Central memory CD8-positive, alpha-beta T cell (primary cell): Measurements from ENCODE around the gene TEX51.

ENCODE experiments used
- ATAC-seq: fragments of 150-1000 bp; cut with Tn5 transposase; replicated peaks from 2 replicates; pipeline ENCODE4 v1.10.0; 2022; ENCODE audit warnings: mild to moderate bottlenecking, moderate FRiP score, moderate number of reproducible peaks; ENCODE audit not compliant: poor library complexity, severe bottlenecking; ENCODE audit errors: extremely low read depth
- DNase-seq, 2 donors: peaks; one replicate each; pipeline ENCODE4 v3.0.0; 2021; ENCODE audit warnings: low spot score in 2 of 2
- H3K27ac Mint-ChIP-seq: one replicate; pipeline ENCODE4 v1.8.0; 2022; ENCODE audit warnings: low read depth, mild to moderate bottlenecking, moderate library complexity, mixed read lengths
- H3K27me3 Mint-ChIP-seq: one replicate; pipeline ENCODE4 v1.8.0; 2022; ENCODE audit warnings: mixed read lengths
- H3K36me3 Mint-ChIP-seq: one replicate; pipeline ENCODE4 v1.8.0; 2022; ENCODE audit warnings: mild to moderate bottlenecking, moderate library complexity, mixed read lengths; ENCODE audit not compliant: insufficient read depth
- H3K4me1 Mint-ChIP-seq: one replicate; pipeline ENCODE4 v1.8.0; 2022; ENCODE audit warnings: mixed read lengths
- H3K4me3 Mint-ChIP-seq: one replicate; pipeline ENCODE4 v1.8.0; 2022; ENCODE audit warnings: mild to moderate bottlenecking, moderate library complexity, mixed read lengths
- H3K9me3 Mint-ChIP-seq: one replicate; pipeline ENCODE4 v1.8.0; 2022; ENCODE audit warnings: mixed read lengths

The TEX51 gene

DNA sequence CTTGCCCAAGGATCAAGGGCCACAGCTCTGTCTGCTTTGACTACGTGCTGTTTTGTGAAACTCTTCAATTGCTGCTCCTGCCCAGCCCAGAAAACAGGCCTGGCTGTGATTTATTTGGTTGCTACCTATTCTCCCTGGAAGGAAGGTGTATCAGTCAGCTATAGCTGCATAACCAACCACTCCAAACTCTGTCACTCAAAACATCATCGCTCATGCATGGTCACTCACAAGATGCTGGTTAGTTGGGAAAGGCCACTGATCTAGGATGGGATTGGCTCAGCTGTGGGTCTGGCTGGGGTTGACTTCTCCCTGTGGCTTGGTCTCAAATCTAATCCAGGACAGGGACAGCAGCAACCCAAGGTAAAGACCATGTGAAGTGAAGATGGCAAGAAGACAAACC lies 14.6 kb downstream of the TEX51 start:
- DNase-seq (no peak), ATAC-seq (no peak)
- H3K36me3 Mint-ChIP-seq, result peaks cover 2% of the 10 kb centered on the region
- peaks cover 51% of the 10 kb centered on the region for H3K27me3 Mint-ChIP-seq
- H3K4me3 Mint-ChIP-seq, result no peak overlapping the region
- H3K9me3 Mint-ChIP-seq, result no peaks in the 10 kb centered on the region
- H3K4me1 Mint-ChIP-seq, result no peaks in the 10 kb centered on the region
- H3K27ac Mint-ChIP-seq, result no peak overlapping the region

DNA sequence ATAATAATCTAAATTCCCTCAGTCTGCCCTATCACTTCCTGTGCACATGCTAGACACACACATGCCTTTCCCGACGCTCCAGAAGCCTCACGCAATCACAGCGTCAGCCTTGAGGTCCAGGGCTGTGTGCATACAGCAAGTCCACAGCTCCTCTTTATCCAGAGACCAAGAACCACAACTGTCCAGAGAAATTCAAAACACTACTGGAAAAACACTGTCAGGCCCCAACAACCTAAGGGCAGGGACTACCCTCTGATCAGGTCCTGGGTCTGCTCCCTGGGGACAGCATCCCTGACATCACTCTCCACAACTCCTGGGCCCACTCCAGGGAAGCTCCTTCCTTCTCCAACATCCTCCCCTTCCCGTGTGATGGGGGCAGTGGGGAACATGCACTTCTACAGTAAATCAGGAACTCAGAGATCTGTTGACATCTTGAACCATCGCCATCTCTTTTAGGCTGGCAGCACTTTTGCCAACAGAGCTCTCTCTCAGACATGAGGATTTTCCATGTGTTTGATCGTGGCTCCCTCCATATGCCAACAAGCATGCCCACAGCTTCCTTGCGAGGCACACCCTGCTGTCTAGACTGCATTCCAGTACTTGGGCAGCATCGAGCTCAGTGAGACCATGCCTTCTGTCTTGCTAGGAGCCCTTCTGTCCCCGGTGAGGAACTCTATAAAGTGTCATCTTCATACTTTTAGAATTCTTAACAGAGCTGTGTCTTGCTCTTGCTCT lies 15.4 kb downstream of the TEX51 start:
- Mint-ChIP-seq H3K27ac (no peak overlapping the region), H3K27me3 (peaks cover 47% of the 10 kb centered on the region), H3K4me3 (no peak overlapping the region), H3K9me3 (no peaks in the 10 kb centered on the region), H3K36me3 (peaks cover 2% of the 10 kb centered on the region), H3K4me1 (no peaks in the 10 kb centered on the region)
- ATAC-seq, result no peak
- DNase-seq, result no peak

DNA sequence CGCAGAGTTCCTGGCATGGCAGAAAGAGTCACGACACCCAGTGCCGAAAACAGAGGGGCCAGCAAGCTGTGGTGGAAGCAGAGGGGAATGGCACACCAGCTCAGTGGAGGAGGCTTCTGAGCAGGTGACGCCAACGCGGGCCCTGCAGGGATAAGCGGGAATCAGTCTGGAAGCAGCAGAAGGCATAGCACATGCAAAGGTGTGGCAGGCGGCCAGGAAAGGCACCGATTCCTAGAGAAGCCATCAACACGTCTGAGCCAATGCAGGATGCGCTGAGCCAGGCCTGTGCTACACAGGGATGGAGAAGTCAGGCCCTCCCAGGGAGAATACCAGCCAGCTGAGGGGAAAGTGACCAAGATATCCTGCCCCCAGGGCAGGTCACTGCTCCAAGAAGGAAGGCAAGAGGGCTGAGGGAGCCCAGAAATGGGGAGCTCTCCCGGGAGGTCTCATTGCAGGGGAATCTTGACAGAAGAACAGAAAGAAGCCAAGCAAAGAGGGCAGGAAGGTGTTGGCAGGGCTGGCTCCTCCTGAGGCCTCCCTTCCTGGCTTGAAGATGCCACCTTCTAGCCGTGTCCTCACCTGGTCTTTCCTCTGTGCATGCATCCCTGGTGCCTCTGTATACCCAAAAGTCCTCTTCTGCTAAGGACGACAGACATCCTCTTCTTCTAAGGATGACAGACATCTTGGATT lies 16.3 kb downstream of the TEX51 start:
- no peak for ATAC-seq
- Mint-ChIP-seq H3K4me3 (no peak overlapping the region), H3K27me3 (peaks cover 38% of the 10 kb centered on the region), H3K4me1 (no peaks in the 10 kb centered on the region), H3K9me3 (no peaks in the 10 kb centered on the region), H3K27ac (no peak overlapping the region), H3K36me3 (peaks cover 2% of the 10 kb centered on the region)
- DNase-seq, result no peak

DNA sequence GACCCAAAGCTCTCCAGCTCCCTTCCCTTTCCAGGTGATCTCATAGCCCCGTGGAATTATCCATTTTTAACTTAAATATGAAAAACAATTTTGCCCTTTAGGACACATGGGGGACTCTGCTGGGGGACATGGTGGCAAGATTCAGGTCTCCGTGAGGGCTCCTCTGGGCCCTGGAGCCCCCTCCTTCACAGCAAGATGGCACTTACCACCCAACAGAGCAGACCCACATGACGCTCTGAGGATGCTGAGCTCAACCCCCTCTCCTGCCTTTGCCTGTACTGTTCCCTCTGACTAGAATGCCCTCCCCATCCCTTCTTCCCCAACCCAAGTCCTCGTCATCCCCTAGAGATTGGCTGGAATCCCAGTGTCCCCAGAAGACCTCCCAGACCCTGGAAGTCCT lies 17.2 kb downstream of the TEX51 start:
- no peaks in the 10 kb centered on the region for H3K9me3 Mint-ChIP-seq
- H3K27me3 Mint-ChIP-seq, result peaks cover 32% of the 10 kb centered on the region
- H3K4me1 Mint-ChIP-seq, result no peaks in the 10 kb centered on the region
- H3K36me3 Mint-ChIP-seq, result peaks cover 2% of the 10 kb centered on the region
- DNase-seq (no peak), ATAC-seq (no peak)
- no peak overlapping the region for H3K4me3 Mint-ChIP-seq
- H3K27ac Mint-ChIP-seq, result no peak overlapping the region

DNA sequence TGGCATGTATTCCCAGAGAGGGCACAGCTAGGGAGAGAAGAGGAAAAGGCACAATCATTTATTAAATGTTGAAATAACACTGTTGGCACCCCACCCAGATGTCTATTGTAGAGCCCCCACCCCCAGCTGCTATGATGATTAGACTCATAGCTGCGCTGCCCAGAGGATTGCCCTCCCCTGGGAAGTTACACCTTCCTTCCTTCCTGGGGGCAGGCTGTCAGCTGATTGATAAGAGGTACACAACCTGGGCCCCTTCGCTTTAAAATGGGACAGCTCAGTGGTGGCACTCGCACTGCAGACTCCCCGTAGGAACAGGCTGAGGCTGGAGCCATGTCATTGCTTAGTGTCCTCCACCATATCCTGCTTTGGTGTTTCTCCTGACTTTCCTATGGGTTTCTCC lies 18.1 kb downstream of the TEX51 start:
- DNase-seq, result no peak
- H3K4me1 Mint-ChIP-seq, result no peaks in the 10 kb centered on the region
- H3K36me3 Mint-ChIP-seq, result peaks cover 2% of the 10 kb centered on the region
- H3K9me3 Mint-ChIP-seq, result no peaks in the 10 kb centered on the region
- ATAC-seq, result no peak
- peaks cover 32% of the 10 kb centered on the region for H3K27me3 Mint-ChIP-seq
- no peak overlapping the region for H3K27ac Mint-ChIP-seq
- no peak overlapping the region for H3K4me3 Mint-ChIP-seq

DNA sequence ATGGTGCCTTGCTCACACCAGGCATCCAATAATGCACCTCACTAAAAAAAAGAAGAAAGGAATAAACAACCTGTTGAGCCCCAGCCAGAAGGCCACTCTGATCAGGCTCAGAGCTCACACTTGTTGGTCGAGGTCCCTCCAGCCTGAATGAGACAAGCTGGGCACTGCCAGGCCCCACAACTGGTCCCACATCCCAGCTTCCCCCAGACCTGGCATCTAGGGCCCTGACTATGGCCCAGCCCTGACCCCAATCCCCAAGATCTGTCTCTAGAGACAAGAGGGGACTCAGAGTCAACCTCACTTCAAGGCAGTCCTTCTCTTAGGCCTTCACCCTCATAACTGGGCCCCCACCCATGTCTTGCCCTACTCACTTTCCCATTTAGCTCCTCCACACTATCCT lies 22.4 kb downstream of the TEX51 start:
- H3K27me3 Mint-ChIP-seq, result peaks cover 27% of the 10 kb centered on the region

DNA sequence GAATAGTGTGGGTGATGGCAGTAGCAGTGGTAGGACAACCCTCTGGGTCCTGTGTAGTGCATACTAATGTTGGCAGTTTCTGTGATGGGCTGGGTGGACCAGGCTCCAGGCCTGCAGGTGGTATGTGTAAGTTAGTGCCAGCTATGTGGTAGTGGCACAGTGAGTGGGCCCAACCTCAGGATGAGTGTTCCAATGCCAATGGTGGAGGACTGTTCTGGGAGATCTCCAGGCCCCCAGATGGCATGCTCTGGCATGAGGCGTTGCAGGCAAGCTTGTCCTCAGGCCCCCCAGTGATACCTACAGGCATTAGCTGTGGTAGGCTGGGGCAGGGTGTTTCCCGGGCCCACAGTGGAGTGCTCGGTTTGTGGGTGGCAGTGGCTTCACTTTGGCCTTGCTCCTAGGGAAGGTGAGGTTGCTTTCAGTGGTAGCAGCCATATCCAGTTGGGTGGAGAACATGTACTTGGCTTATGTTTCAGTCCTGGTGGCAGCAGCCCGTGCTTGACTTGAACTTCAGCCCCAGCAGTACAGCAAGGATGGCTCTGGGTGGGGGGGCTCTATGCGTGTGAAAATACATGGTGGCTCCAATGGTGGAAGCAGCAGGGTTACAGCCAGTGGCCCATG lies 32.4 kb downstream of the TEX51 start:
- H3K36me3 Mint-ChIP-seq, result peaks cover 1% of the 10 kb centered on the region
- H3K27ac Mint-ChIP-seq, result no peak overlapping the region
- peaks cover 7% of the 10 kb centered on the region for H3K9me3 Mint-ChIP-seq
- no peak overlapping the region for H3K4me3 Mint-ChIP-seq
- H3K27me3 Mint-ChIP-seq, result peaks cover 74% of the 10 kb centered on the region
- DNase-seq (no peak), ATAC-seq (no peak)
- H3K4me1 Mint-ChIP-seq, result peaks cover 8% of the 10 kb centered on the region

More for the DNA sequence above, 22.4 kb downstream of the TEX51 start:
- ATAC-seq, result no peak
- no peak for DNase-seq
- Mint-ChIP-seq H3K36me3 (no peaks in the 10 kb centered on the region), H3K4me1 (no peaks in the 10 kb centered on the region), H3K4me3 (no peak overlapping the region), H3K9me3 (no peaks in the 10 kb centered on the region), H3K27ac (no peak overlapping the region)

DNA sequence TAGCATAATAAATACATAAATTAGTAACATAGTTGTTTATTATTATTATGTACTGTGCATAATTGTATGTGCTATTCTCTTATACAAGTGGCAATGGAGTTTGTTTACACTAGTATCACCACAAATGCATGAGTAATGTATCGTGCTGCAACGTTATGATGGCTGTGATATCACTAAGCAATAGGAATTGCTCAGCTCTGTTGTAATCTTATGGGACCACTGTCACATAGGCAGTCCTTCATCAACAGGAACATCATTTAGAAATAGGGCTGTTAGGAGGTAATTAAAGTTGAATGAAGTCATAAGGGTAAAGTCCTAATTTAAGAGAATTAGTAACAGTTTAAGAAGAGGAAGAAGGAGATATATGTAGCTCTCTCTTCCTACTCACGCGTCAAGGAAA lies 33.8 kb downstream of the TEX51 start:
- Mint-ChIP-seq H3K36me3 (peaks cover 1% of the 10 kb centered on the region), H3K27ac (no peak overlapping the region), H3K27me3 (peaks cover 76% of the 10 kb centered on the region), H3K4me1 (peaks cover 11% of the 10 kb centered on the region), H3K9me3 (peaks cover 5% of the 10 kb centered on the region), H3K4me3 (no peak overlapping the region)
- no peak for DNase-seq
- no peak for ATAC-seq

DNA sequence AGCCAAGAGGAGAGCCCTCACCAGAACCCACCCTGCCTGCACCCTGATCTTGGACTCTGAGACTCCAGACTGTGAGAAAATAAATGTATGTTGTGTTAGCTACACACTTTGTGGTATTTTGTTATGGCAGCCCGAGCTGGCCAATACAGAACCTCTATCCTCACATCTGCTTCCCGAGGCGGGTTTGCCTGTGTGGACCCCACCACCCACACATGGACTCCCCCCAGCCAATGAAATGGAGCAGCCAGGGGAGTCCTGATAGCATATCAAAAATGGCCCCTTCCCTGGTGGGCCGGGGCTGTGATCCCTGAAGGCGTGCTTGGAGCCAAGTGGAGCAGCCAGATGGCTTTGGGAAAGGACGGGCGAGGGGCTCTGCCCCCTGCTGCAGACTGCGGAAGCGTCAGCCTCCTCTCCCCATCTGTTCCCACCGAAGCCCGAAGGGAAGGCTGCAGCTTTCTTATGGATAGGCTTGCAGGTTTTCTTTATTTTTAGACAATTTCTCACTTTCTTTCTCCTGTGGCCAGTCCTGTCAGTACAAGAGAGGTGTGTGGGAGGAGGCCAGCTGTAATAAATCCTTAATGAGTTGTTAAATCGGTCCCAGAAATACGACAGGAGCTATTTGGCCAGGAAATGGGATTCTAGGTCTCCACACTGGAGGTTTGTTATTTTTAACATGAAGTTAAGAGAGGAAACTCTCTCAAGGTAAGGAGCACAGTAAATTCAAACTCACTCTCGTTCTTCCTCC lies 34.4 kb downstream of the TEX51 start:
- Mint-ChIP-seq H3K36me3 (peaks cover 1% of the 10 kb centered on the region), H3K4me1 (peaks cover 11% of the 10 kb centered on the region), H3K27me3 (peaks cover 76% of the 10 kb centered on the region), H3K27ac (no peak overlapping the region), H3K9me3 (no peaks in the 10 kb centered on the region), H3K4me3 (no peak overlapping the region)
- ATAC-seq (no peak), DNase-seq (no peak)

DNA sequence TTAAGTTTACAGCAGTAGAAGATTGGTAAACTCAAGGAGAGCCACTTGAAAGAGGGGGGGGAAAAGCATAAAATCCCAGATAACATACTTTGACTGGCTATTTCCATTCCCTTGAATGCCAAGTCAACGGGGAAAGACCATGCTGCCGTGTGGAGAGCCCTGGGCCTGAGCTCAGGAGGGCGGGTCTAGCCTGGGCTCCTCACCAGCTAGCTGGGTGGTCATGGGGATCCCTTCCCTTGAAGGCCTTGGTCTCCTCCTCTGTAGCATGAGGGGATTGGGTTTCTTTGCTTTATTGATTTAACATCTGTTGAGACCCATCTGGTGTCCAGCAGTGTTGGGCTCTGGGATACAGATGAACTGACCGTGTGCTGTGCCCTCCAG lies 35.0 kb downstream of the TEX51 start:
- ATAC-seq (no peak), DNase-seq (no peak)
- Mint-ChIP-seq H3K27me3 (peaks cover 79% of the 10 kb centered on the region), H3K9me3 (no peaks in the 10 kb centered on the region), H3K27ac (no peak overlapping the region), H3K4me3 (no peak overlapping the region), H3K4me1 (peaks cover 11% of the 10 kb centered on the region), H3K36me3 (peaks cover 1% of the 10 kb centered on the region)

DNA sequence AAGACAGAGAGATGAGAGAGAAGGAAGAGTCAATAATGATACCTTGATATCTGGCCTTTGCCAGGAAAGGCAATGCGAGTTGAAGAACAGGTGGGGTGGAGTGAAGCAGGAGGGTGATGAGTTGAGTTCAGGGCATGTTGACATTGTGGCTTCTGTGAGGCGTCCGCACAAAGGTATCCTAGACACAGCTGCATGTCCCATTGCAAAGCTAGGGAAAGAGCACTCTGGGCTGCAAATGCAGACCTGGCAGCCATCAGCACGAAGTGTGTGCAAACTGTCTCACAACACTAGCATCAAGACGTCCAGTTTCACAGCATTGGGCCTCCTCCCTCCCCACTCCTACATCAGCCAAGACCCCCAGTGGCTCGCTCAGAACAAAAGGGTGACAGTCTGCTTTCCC lies 36.1 kb downstream of the TEX51 start:
- DNase-seq (no peak), ATAC-seq (no peak)
- H3K9me3 Mint-ChIP-seq, result no peaks in the 10 kb centered on the region
- no peak overlapping the region for H3K27ac Mint-ChIP-seq
- peaks cover 11% of the 10 kb centered on the region for H3K4me1 Mint-ChIP-seq
- no peak overlapping the region for H3K4me3 Mint-ChIP-seq
- peaks cover 84% of the 10 kb centered on the region for H3K27me3 Mint-ChIP-seq
- H3K36me3 Mint-ChIP-seq, result peaks cover 1% of the 10 kb centered on the region

DNA sequence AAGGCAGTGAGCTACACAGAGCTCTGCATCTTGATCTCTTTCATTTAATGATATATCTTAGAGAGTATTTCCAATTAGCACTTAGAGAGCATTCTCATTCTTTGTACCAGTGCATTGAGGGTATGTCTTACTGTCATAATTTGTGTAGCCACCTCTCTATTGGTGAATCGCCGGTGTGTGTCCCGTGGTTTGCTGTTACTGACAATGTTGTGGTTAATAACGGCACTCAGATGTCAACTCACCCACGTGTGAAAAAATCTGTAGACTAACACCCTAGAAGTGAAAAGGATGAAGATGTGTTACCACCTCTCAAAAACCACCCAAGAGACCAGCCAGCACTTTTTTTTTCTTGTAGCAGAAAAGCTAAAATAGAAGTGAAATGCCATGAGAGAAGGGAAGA lies 37.1 kb downstream of the TEX51 start:
- Mint-ChIP-seq H3K4me3 (peak overlapping the region; percentile 14), H3K27me3 (peaks cover 84% of the 10 kb centered on the region), H3K36me3 (peaks cover 1% of the 10 kb centered on the region), H3K4me1 (peaks cover 11% of the 10 kb centered on the region), H3K9me3 (no peaks in the 10 kb centered on the region), H3K27ac (peak overlapping the region; percentile 17)
- peak; percentile 64 for ATAC-seq
- no peak for DNase-seq
